Smooth muscle cell (in vitro differentiated cells): ENCODE results near the gene COLGALT1. TPM values are rescaled to one million over a fixed set of nuclear protein-coding genes. Genes with fewer than 3 reads are reported as not detected.

Experiments used
- DNase-seq: peaks from one replicate; lab custom pipeline; 2025; ENCODE audit not compliant: unreplicated experiment; lab: John Stamatoyannopoulos, UW
- H2AFZ ChIP-seq: fragments of 200-600 bp; sonication (generic); 2 replicates; pipeline ENCODE4 v1.6.0; 2016; ENCODE audit warnings: antibody characterized with exemption, low read depth, mild to moderate bottlenecking
- H3F3A ChIP-seq: fragments of 200-600 bp; sonication (generic); 2 replicates; pipeline ENCODE4 v1.6.0; 2017; ENCODE audit warnings: antibody characterized with exemption, low read depth
- H3K27ac ChIP-seq: fragments of 200-600 bp; sonication (generic); 2 replicates; pipeline ENCODE4 v1.5.1; 2016; ENCODE audit warnings: low read depth, mild to moderate bottlenecking
- H3K27me3 ChIP-seq: fragments of 200-600 bp; sonication (generic); 2 replicates; pipeline ENCODE4 v1.6.1; 2016; ENCODE audit warnings: low read depth, mild to moderate bottlenecking
- H3K36me3 ChIP-seq: fragments of 200-600 bp; sonication (generic); 2 replicates; pipeline ENCODE4 v1.5.1; 2016; ENCODE audit warnings: low read depth
- H3K4me1 ChIP-seq: fragments of 200-600 bp; sonication (generic); 2 replicates; pipeline ENCODE4 v1.5.1; 2016; ENCODE audit warnings: low read depth
- H3K4me2 ChIP-seq: fragments of 200-600 bp; sonication (generic); 2 replicates; pipeline ENCODE4 v1.6.0; 2016; ENCODE audit warnings: mild to moderate bottlenecking
- H3K4me3 ChIP-seq: fragments of 200-600 bp; sonication (generic); 2 replicates; pipeline ENCODE4 v1.5.1; 2016; ENCODE audit warnings: mild to moderate bottlenecking
- H3K79me2 ChIP-seq: fragments of 200-600 bp; sonication (generic); 2 replicates; pipeline ENCODE4 v1.6.0; 2016; ENCODE audit warnings: low read depth, mild to moderate bottlenecking
- H3K9ac ChIP-seq: fragments of 200-600 bp; sonication (generic); 2 replicates; pipeline ENCODE4 v1.6.0; 2016; ENCODE audit warnings: low read depth
- H3K9me3 ChIP-seq: fragments of 200-600 bp; sonication (generic); replicated peaks from 2 replicates; pipeline ENCODE4 v1.5.1; 2016; ENCODE audit warnings: low read depth
- H4K20me1 ChIP-seq: fragments of 200-600 bp; sonication (generic); 2 replicates; pipeline ENCODE4 v1.6.0; 2016; ENCODE audit warnings: low read depth
- CTCF ChIP-seq: fragments of 200-600 bp; sonication (generic); IDR thresholded peaks from 2 replicates; pipeline ENCODE4 v1.5.1; 2017; ENCODE audit warnings: borderline replicate concordance, mild to moderate bottlenecking, antibody characterized with exemption; ENCODE audit not compliant: insufficient read depth, poor library complexity, severe bottlenecking
- WGBS: methylation state at CpG from one replicate; pipeline ENCODE4 v1.1.7; 2016; ENCODE audit warnings: low lambda C conversion rate; 5-methylcytosine and 5-hydroxymethylcytosine counted together
- polyA plus RNA-seq: library from polyadenylated mRNA; unstranded; fragments of >200 nt; fragmentation: Nextera tagmentation; extraction: Ambion mirVana; gene quantifications from 2 replicates; pipeline ENCODE4 v1.2.1, GENCODE V29; 2016
- total RNA-seq: library from RNA; depleted of rRNA; stranded (reverse); fragments of >200 nt; gene quantifications from 2 replicates; pipeline ENCODE4 v1.2.3, GENCODE V29; 2014

COLGALT1 gene
- total and polyA plus RNA-seq, 2 experiments from 2014 or later = 126 to 151 TPM

GRCh38 chr19:17522988-17523872 lies 32.2 kb upstream of the COLGALT1 start:
- no peak overlapping the region for H3K4me2 ChIP-seq
- no peak overlapping the region for H3K9ac ChIP-seq
- no peak overlapping the region for H3K4me3 ChIP-seq
- H3K79me2 ChIP-seq = no peaks in the 10 kb centered on the region
- no peaks in the 10 kb centered on the region for H3F3A ChIP-seq
- no peaks in the 10 kb centered on the region for H4K20me1 ChIP-seq
- no peak for TF ChIP-seq CTCF
- H3K9me3 ChIP-seq = no peaks in the 10 kb centered on the region
- peaks cover 3% of the 10 kb centered on the region for H3K36me3 ChIP-seq
- no peak for DNase-seq
- no peak overlapping the region for H3K27ac ChIP-seq
- H2AFZ ChIP-seq = no peak overlapping the region
- H3K27me3 ChIP-seq = no peaks in the 10 kb centered on the region
- no peaks in the 10 kb centered on the region for H3K4me1 ChIP-seq
- 85% methylated on average over 21 of the region's 24 CpGs for WGBS

DNA sequence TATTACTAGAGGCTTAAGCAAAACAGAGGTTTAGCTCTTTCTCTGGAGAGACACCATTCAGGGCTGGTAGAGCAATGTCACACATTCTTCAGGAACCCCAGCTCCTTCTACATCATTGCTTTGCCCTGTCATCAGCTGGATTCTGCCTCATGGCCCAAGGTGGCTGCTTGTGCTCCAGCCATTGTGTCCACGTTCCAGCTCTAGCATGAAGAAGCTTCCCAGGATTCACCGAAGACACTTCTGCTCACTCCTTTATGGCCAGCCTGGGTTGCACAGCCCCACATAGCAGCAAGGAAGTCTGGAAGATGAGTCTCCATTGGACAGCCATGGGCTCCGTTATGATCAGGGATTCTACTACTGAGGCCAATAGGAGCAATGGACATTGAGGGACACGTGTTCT lies 30.8 kb upstream of the COLGALT1 start:
- Histone ChIP-seq H3K4me1 (no peaks in the 10 kb centered on the region), H2AFZ (no peak overlapping the region), H3K36me3 (no peaks in the 10 kb centered on the region), H3K9me3 (no peaks in the 10 kb centered on the region), H3K27ac (no peak overlapping the region), H3F3A (no peaks in the 10 kb centered on the region), H3K27me3 (no peaks in the 10 kb centered on the region), H3K79me2 (no peaks in the 10 kb centered on the region), H4K20me1 (no peaks in the 10 kb centered on the region), H3K4me3 (no peak overlapping the region), H3K4me2 (no peak overlapping the region), H3K9ac (no peak overlapping the region)
- DNase-seq = no peak
- WGBS = 94% methylated on average over 4 of the region's 4 CpGs
- no peak for TF ChIP-seq CTCF

- DNase-seq = no peak
- 86% methylated on average over 9 of the region's 9 CpGs for WGBS
- H3K9me3 ChIP-seq = no peaks in the 10 kb centered on the region
- no peak overlapping the region for H3K4me3 ChIP-seq
- no peak overlapping the region for H3K4me2 ChIP-seq
- H3K27me3 ChIP-seq = no peaks in the 10 kb centered on the region
- H3F3A ChIP-seq = no peaks in the 10 kb centered on the region
- no peak overlapping the region for H3K27ac ChIP-seq
- H3K4me1 ChIP-seq = no peaks in the 10 kb centered on the region
- no peak overlapping the region for H3K9ac ChIP-seq
- TF ChIP-seq CTCF = no peak
- H3K36me3 ChIP-seq = no peaks in the 10 kb centered on the region
- no peak overlapping the region for H2AFZ ChIP-seq
- H3K79me2 ChIP-seq = no peaks in the 10 kb centered on the region
- H4K20me1 ChIP-seq = no peaks in the 10 kb centered on the region
These were observed 30.3 kb upstream of the COLGALT1 start for GRCh38 chr19:17525141-17525540.

GRCh38 chr19:17526922-17527321 lies 28.5 kb upstream of the COLGALT1 start:
- no peaks in the 10 kb centered on the region for H3K27me3 ChIP-seq

More at GRCh38 chr19:17526922-17527321, 28.5 kb upstream of the COLGALT1 start:
- no peak for DNase-seq
- no peaks in the 10 kb centered on the region for H3K9me3 ChIP-seq
- no peak overlapping the region for H3K4me2 ChIP-seq
- H3K36me3 ChIP-seq = no peaks in the 10 kb centered on the region
- 77% methylated on average over 14 of the region's 16 CpGs for WGBS
- no peak overlapping the region for H3K27ac ChIP-seq
- no peaks in the 10 kb centered on the region for H4K20me1 ChIP-seq
- H3K4me1 ChIP-seq = no peaks in the 10 kb centered on the region
- H3K4me3 ChIP-seq = no peak overlapping the region
- no peaks in the 10 kb centered on the region for H3K79me2 ChIP-seq
- H3F3A ChIP-seq = no peaks in the 10 kb centered on the region
- TF ChIP-seq CTCF = no peak
- H2AFZ ChIP-seq = no peak overlapping the region
- no peak overlapping the region for H3K9ac ChIP-seq
